Kidney (tissue), 14 donors: ENCODE results near the gene PDE6B. TPM values are rescaled to one million over a fixed set of nuclear protein-coding genes. Genes with fewer than 3 reads are reported as not detected.

Source experiments
- DNase-seq, 5 donors: peaks; one replicate each; pipeline ENCODE4 v3.0.0-alpha.2; 2013 to 2020
- FAIRE-seq: peaks from 2 replicates; lab custom pipeline; 2012; peaks lifted over from hg19 to GRCh38; lab: Jason Lieb, UNC
- H3K27ac ChIP-seq, 2 donors: one replicate each; pipeline ENCODE4 v1.7.0; 2013; ENCODE audit warnings: low read depth in 2 of 2, low read length in 2 of 2, inconsistent platforms in 1 of 2
- H3K27me3 ChIP-seq: one replicate; pipeline ENCODE4 v1.7.1; 2013; ENCODE audit warnings: low read length, inconsistent platforms; ENCODE audit not compliant: control insufficient read depth, insufficient read depth
- H3K36me3 ChIP-seq, 3 donors: one replicate each; pipeline versions ENCODE4 v1.7.0 to v1.7.1; 2013; ENCODE audit warnings: low read length in 3 of 3, control low read depth in 1 of 3, inconsistent platforms in 1 of 3; ENCODE audit not compliant: insufficient read depth in 3 of 3, control insufficient read depth in 2 of 3
- H3K4me1 ChIP-seq, 3 donors: one replicate each; pipeline versions ENCODE4 v1.7.0 to v1.7.1; 2013; ENCODE audit warnings: low read length in 3 of 3, inconsistent platforms in 1 of 3, low read depth in 1 of 3; ENCODE audit not compliant: control insufficient read depth in 2 of 3, insufficient read depth in 2 of 3
- H3K4me3 ChIP-seq, 3 donors: one replicate each; pipeline versions ENCODE4 v1.7.0 to v1.8.1; 2013; ENCODE audit warnings: low read length in 3 of 3, control low read depth in 1 of 3, inconsistent platforms in 1 of 3
- H3K9ac ChIP-seq, 3 donors: one replicate each; pipeline versions ENCODE4 v1.7.0 to v1.7.1; 2013; ENCODE audit warnings: low read length in 3 of 3, control low read depth in 1 of 3, inconsistent platforms in 1 of 3
- H3K9me3 ChIP-seq, 3 donors: one replicate each; pipeline versions ENCODE4 v1.7.0 to v1.7.1; 2013; ENCODE audit warnings: low read length in 3 of 3, control low read depth in 1 of 3, inconsistent platforms in 1 of 3; ENCODE audit not compliant: control insufficient read depth in 2 of 3, insufficient read depth in 1 of 3
- CTCF ChIP-seq: IDR thresholded peaks from 3 replicates; pipeline ENCODE4 v1.5.1; 2012; ENCODE audit warnings: mild to moderate bottlenecking, moderate library complexity, borderline replicate concordance; ENCODE audit not compliant: insufficient read depth; ENCODE audit errors: extremely low read depth
- intact Hi-C: fragments of 100-400 bp; cut with DNase I; formaldehyde crosslinking; loops from one replicate; pipeline ENCODE4 v1.11.1; 2022
- polyA plus RNA-seq: library from polyadenylated mRNA; stranded (reverse); fragments of 350-450 nt; fragmentation: Illumina TruSeq; extraction: RNeasy Lipid Tissue Mini Kit (QIAGEN cat#74804); gene quantifications from one replicate; pipeline ENCODE4 v1.2.3, GENCODE V29; 2014; ENCODE audit warnings: low read depth, low replicate concordance; ENCODE audit not compliant: insufficient read depth
- total RNA-seq: library from RNA; stranded (reverse); fragmentation: NEBNext Ultra II Directional; extraction: Animal tissue kit (Norgen Biotek cat#: 25700); gene quantifications from one replicate; pipeline ENCODE4 v1.2.1, GENCODE V29; 2021
- donor health status: control.
- donor health status: control.
- donor health status: control.
- donor health status: control.
- donor health status: control.
- donor health status: DM: yes; HTN: yes; CAD: no.
- donor health status: Normal renal cell carcinoma (clear cell type).

PDE6B gene
- total and polyA plus RNA-seq, 2 donors from 2014 or later = 10.7 to 10.8 TPM

GRCh38 chr4:608236-608635 is 17.1 kb upstream of the PDE6B start:
- no peak for DNase-seq
- no peak overlapping the region for H3K9ac ChIP-seq
- H3K27me3 ChIP-seq = no peaks in the 10 kb centered on the region
- no peaks in the 10 kb centered on the region for H3K36me3 ChIP-seq
- intact Hi-C loops = no loop called here
- no peaks in the 10 kb centered on the region for H3K4me1 ChIP-seq
- no peaks in the 10 kb centered on the region for H3K9me3 ChIP-seq
- FAIRE-seq = no peak
- no peak overlapping the region for H3K27ac ChIP-seq
- H3K4me3 ChIP-seq = no peak overlapping the region
- no peak for TF ChIP-seq CTCF

- no peaks in the 10 kb centered on the region for H3K27me3 ChIP-seq
- H3K9ac ChIP-seq = no peak overlapping the region
- H3K27ac ChIP-seq = no peak overlapping the region
- H3K4me1 ChIP-seq = no peaks in the 10 kb centered on the region
- TF ChIP-seq CTCF = no peak
- no peak overlapping the region for H3K4me3 ChIP-seq
- no peak for DNase-seq
- no peaks in the 10 kb centered on the region for H3K9me3 ChIP-seq
- FAIRE-seq = no peak
- intact Hi-C loops = no loop called here
- H3K36me3 ChIP-seq = no peaks in the 10 kb centered on the region
These were observed 15.8 kb upstream of the PDE6B start for GRCh38 chr4:609400-610050.

GRCh38 chr4:610411-611261 is 14.7 kb upstream of the PDE6B start:
- DNase-seq (peak in 2 of 5 donors; percentile 25 to 26), FAIRE-seq (no peak)
- Histone ChIP-seq H3K9me3 (no peaks in the 10 kb centered on the region), H3K4me3 (no peak overlapping the region), H3K9ac (no peak overlapping the region), H3K27me3 (no peaks in the 10 kb centered on the region), H3K27ac (no peak overlapping the region), H3K4me1 (no peaks in the 10 kb centered on the region), H3K36me3 (no peaks in the 10 kb centered on the region)
- intact Hi-C loops = no loop called here
- no peak for TF ChIP-seq CTCF
